Keratinocyte (primary cell): Measurements from ENCODE around the gene ACTN2.

Experiments
- EZH2 ChIP-seq: IDR thresholded peaks from one replicate; pipeline ENCODE4 v1.6.1; 2012; ENCODE audit warnings: inconsistent platforms, mild to moderate bottlenecking, low read length, moderate library complexity
- TF ChIP-seq, protein P1 (sequence below), 3 experiments: IDR thresholded peaks in 1 of 3; conservative IDR thresholded peaks in 1 of 3; optimal IDR thresholded peaks in 1 of 3; 2 replicates in 2 of 3; 3 replicates in 1 of 3; pipeline versions ENCODE3 to v1.5.1; 2011; ENCODE audit warnings: low read length in 3 of 3, mild to moderate bottlenecking in 3 of 3, moderate library complexity in 2 of 3, control low read depth in 1 of 3, inconsistent platforms in 1 of 3; ENCODE audit not compliant: insufficient read depth in 2 of 3; ENCODE audit errors: extremely low read depth in 1 of 3

DNA sequence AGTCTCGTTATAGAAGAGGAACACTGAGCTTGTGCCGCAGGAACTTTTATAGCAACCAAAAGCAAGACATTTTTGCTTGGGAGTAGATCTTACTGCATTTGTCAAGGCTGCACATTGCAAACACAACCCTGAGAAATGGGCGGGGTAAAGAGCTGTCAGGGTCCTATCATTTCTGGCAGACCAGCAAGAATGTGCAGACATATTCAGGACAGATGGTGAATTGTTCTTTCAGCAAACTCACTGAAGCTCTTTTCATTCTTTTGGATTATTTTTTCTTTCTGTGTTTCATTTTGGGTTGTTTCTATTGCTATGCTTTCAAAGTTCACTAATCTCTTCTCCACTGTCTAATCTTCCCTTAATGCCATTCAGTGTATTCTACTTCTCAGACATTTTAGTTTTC, 5.1 kb upstream of the ACTN2 start:
- TF ChIP-seq, protein P1, sequence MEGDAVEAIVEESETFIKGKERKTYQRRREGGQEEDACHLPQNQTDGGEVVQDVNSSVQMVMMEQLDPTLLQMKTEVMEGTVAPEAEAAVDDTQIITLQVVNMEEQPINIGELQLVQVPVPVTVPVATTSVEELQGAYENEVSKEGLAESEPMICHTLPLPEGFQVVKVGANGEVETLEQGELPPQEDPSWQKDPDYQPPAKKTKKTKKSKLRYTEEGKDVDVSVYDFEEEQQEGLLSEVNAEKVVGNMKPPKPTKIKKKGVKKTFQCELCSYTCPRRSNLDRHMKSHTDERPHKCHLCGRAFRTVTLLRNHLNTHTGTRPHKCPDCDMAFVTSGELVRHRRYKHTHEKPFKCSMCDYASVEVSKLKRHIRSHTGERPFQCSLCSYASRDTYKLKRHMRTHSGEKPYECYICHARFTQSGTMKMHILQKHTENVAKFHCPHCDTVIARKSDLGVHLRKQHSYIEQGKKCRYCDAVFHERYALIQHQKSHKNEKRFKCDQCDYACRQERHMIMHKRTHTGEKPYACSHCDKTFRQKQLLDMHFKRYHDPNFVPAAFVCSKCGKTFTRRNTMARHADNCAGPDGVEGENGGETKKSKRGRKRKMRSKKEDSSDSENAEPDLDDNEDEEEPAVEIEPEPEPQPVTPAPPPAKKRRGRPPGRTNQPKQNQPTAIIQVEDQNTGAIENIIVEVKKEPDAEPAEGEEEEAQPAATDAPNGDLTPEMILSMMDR (optimal IDR thresholded peaks at IDR 0.05 in 1 of 3, IDR thresholded peaks at IDR 0.05 in 1 of 3, conservative IDR thresholded peaks at IDR 0.05 in 1 of 3; ENCODE audit: extremely low read depth in 1 of 3, insufficient read depth in 2 of 3, low read length in 3 of 3): no peak
- TF ChIP-seq EZH2: no peak
